GM23338 (cell line): ENCODE data around the gene COL4A6. TPM values are rescaled to one million over a fixed set of nuclear protein-coding genes. Genes with fewer than 3 reads are reported as not detected.

Experiments used
- ATAC-seq: fragments of 200-7000 bp; cut with Tn5 transposase; 3 replicates; pipeline ENCODE4 v1.9.1; 2020
- DNase-seq: peaks from one replicate; pipeline ENCODE4 v3.0.0-alpha.2; 2015; ENCODE audit warnings: low spot score
- H2AFZ ChIP-seq: fragments of 200-600 bp; sonication (generic); 2 replicates; pipeline ENCODE4 v1.8.0; 2016; ENCODE audit warnings: antibody characterized with exemption, mild to moderate bottlenecking, moderate library complexity
- H3F3A ChIP-seq: fragments of 200-600 bp; sonication (generic); replicated peaks from 2 replicates; pipeline ENCODE4 v1.8.0; 2017; ENCODE audit warnings: antibody characterized with exemption, mixed run types, low read depth
- H3K27ac ChIP-seq: fragments of 200-600 bp; sonication (generic); 2 replicates; pipeline ENCODE4 v1.6.1; 2016; ENCODE audit warnings: low read depth
- H3K27me3 ChIP-seq: fragments of 200-600 bp; sonication (generic); 2 replicates; pipeline ENCODE4 v1.8.0; 2016; ENCODE audit warnings: mild to moderate bottlenecking, mixed run types, moderate library complexity; ENCODE audit not compliant: insufficient read depth
- H3K36me3 ChIP-seq: fragments of 200-600 bp; sonication (generic); 2 replicates; pipeline ENCODE4 v1.8.0; 2016; ENCODE audit warnings: mild to moderate bottlenecking; ENCODE audit not compliant: insufficient read depth
- H3K4me1 ChIP-seq: fragments of 200-600 bp; sonication (generic); 2 replicates; pipeline ENCODE4 v1.8.0; 2016; ENCODE audit warnings: mild to moderate bottlenecking, moderate library complexity; ENCODE audit not compliant: insufficient read depth
- H3K4me2 ChIP-seq: fragments of 200-600 bp; sonication (generic); 2 replicates; pipeline ENCODE4 v1.7.1; 2017; ENCODE audit warnings: mixed run types
- H3K4me3 ChIP-seq: fragments of 200-600 bp; sonication (generic); 2 replicates; pipeline ENCODE4 v1.6.1; 2016; ENCODE audit warnings: mixed run types
- H3K79me2 ChIP-seq: fragments of 200-600 bp; sonication (generic); replicated peaks from 2 replicates; pipeline ENCODE4 v1.8.0; 2017; ENCODE audit warnings: mild to moderate bottlenecking; ENCODE audit not compliant: insufficient read depth
- H3K9me2 ChIP-seq: fragments of 200-600 bp; sonication (generic); 2 replicates; pipeline ENCODE4 v1.8.0; 2017; ENCODE audit not compliant: insufficient read depth
- H4K20me1 ChIP-seq: fragments of 200-600 bp; sonication (generic); replicated peaks from 2 replicates; pipeline ENCODE4 v1.8.0; 2017; ENCODE audit warnings: mild to moderate bottlenecking; ENCODE audit not compliant: insufficient read depth
- H3K27ac Mint-ChIP-seq: 2 replicates; pipeline ENCODE4 v1.8.0; 2020; ENCODE audit warnings: inconsistent platforms, mild to moderate bottlenecking, moderate library complexity, mixed read lengths
- H3K27me3 Mint-ChIP-seq: 3 replicates; pipeline ENCODE4 v1.8.0; 2022; ENCODE audit warnings: low read depth, mild to moderate bottlenecking, moderate library complexity, mixed read lengths, inconsistent platforms; ENCODE audit not compliant: insufficient read depth, poor library complexity
- H3K36me3 Mint-ChIP-seq: 3 replicates; pipeline ENCODE4 v1.8.0; 2021; ENCODE audit warnings: low read depth, mild to moderate bottlenecking, inconsistent platforms, moderate library complexity, mixed read lengths
- H3K4me1 Mint-ChIP-seq: 3 replicates; pipeline ENCODE4 v1.8.0; 2020; ENCODE audit warnings: mild to moderate bottlenecking, inconsistent platforms, mixed read lengths
- H3K4me3 Mint-ChIP-seq: 3 replicates; pipeline ENCODE4 v1.8.0; 2021; ENCODE audit warnings: moderate library complexity, mild to moderate bottlenecking, inconsistent platforms, mixed read lengths
- H3K9me3 Mint-ChIP-seq: 3 replicates; pipeline ENCODE4 v1.8.0; 2020; ENCODE audit warnings: moderate library complexity, mild to moderate bottlenecking, inconsistent platforms, mixed read lengths
- CREB1 ChIP-seq: fragments of 250-450 bp; sonication (Bioruptor Pico); IDR thresholded peaks from 2 replicates; pipeline ENCODE4 v1.5.0; 2020; ENCODE audit warnings: low read depth, mild to moderate bottlenecking, moderate library complexity
- CTCF ChIP-seq, 2 experiments: fragments of 200-600 bp in 1 of 2; sonication (generic) in 1 of 2; conservative IDR thresholded peaks; 2 replicates each; pipeline versions ENCODE4 v1.5.1 to v1.6.1; 2016 to 2017; ENCODE audit warnings: antibody characterized with exemption in 2 of 2, low read depth in 2 of 2, mild to moderate bottlenecking in 2 of 2, moderate library complexity in 1 of 2
- EZH2 ChIP-seq: fragments of 200-600 bp; sonication (generic); IDR thresholded peaks from one replicate; pipeline ENCODE4 v1.8.0; 2017; ENCODE audit warnings: antibody characterized with exemption, mild to moderate bottlenecking, low read depth; ENCODE audit not compliant: unreplicated experiment
- EZH2phosphoT487 ChIP-seq: fragments of 200-600 bp; sonication (generic); IDR thresholded peaks from one replicate; pipeline ENCODE4 v1.8.1; 2018; ENCODE audit warnings: antibody characterized with exemption; ENCODE audit not compliant: unreplicated experiment
- JUNB ChIP-seq: IDR thresholded peaks from one replicate; pipeline ENCODE4 v1.6.1; 2016; ENCODE audit warnings: antibody characterized with exemption; ENCODE audit not compliant: unreplicated experiment
- NANOG ChIP-seq: IDR thresholded peaks from 2 replicates; pipeline ENCODE4 v1.6.1; 2016; ENCODE audit warnings: antibody characterized with exemption, borderline replicate concordance
- POLR2AphosphoS5 ChIP-seq: IDR thresholded peaks from 2 replicates; pipeline ENCODE4 v1.6.1; 2016; ENCODE audit warnings: antibody characterized with exemption, low read depth
- STAT1 ChIP-seq: IDR thresholded peaks from one replicate; pipeline ENCODE4 v1.6.1; 2016; ENCODE audit warnings: antibody characterized with exemption; ENCODE audit not compliant: unreplicated experiment
- ZNF114 ChIP-seq: fragments of 250-450 bp; sonication (Bioruptor Pico); IDR thresholded peaks from 2 replicates; pipeline ENCODE4 v1.5.0; 2020; ENCODE audit warnings: mild to moderate bottlenecking, moderate library complexity
- ZNF331 ChIP-seq: fragments of 250-450 bp; sonication (Bioruptor Pico); IDR thresholded peaks from 2 replicates; pipeline ENCODE4 v1.5.0; 2020; ENCODE audit warnings: low read depth, mild to moderate bottlenecking, moderate library complexity
- polyA plus RNA-seq: library from polyadenylated mRNA; unstranded; fragments of >200 nt; fragmentation: Nextera tagmentation; extraction: Ambion mirVana; gene quantifications from 2 replicates; pipeline ENCODE4 v1.2.1, GENCODE V29; 2016
- total RNA-seq: library from RNA; depleted of rRNA; stranded (reverse); fragments of >200 nt; shearing (Covaris generic); gene quantifications from 2 replicates; pipeline ENCODE4 v1.2.3, GENCODE V29; 2014
- TF ChIP-seq, protein P1 (sequence below): fragments of 250-450 bp; sonication (Bioruptor Pico); IDR thresholded peaks from 2 replicates; pipeline ENCODE4 v1.5.0; 2020; ENCODE audit warnings: mild to moderate bottlenecking, moderate library complexity
- TF ChIP-seq, protein P2 (sequence below): IDR thresholded peaks from one replicate; pipeline ENCODE4 v1.6.1; 2018; ENCODE audit warnings: antibody characterized with exemption; ENCODE audit not compliant: unreplicated experiment
- TF ChIP-seq, protein P3 (sequence below): IDR thresholded peaks from 2 replicates; pipeline ENCODE4 v1.6.1; 2016; ENCODE audit warnings: antibody characterized with exemption

Gene COL4A6
- total and polyA plus RNA-seq, 2 experiments from 2014 or later: 4.1 to 15.2 TPM

DNA sequence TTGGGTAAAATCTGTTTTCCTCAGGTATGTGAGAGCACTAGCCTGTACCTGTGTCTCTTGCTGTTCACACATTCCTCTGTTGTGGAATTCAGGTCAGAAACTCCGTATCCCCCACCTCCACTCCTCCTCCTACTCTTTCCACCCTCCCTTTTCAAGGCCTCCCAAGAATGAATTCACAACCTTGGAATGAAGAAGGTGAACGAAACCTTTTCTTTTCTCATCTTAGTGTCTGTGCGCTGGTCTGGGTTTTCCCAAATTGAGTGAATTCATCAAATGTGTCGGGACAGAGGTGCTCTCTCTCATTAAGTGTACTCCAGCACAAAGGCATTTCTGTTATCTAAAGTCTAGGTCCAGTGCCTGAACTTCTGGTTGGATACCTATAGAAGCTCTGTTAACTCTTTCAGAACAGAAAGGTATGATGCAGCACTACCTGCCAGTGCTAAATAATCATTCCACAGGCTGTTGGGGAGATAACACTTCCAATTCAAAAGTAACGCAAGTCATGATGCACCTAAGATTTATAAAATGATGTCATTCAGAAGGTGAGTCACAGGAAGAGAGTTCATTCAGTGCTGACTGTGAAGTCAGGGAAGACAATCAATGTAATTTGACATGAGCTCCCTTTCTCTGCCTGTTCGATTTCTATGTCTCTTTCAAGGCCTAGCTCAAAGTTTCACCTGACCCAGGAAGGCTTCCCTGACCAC, 41.9 kb downstream of the COL4A6 start:
- Histone ChIP-seq H4K20me1 (no peaks in the 10 kb centered on the region), H3F3A (no peaks in the 10 kb centered on the region), H3K36me3 (no peaks in the 10 kb centered on the region), H3K4me2 (peak overlapping the region; percentile 53), H2AFZ (no peak overlapping the region), H3K4me1 (peaks cover 29% of the 10 kb centered on the region), H3K9me2 (no peaks in the 10 kb centered on the region), H3K27me3 (no peaks in the 10 kb centered on the region), H3K27ac (peak overlapping the region; percentile 48; the same call in 1 of the 2 replicates), H3K4me3 (no peak overlapping the region), H3K79me2 (no peaks in the 10 kb centered on the region)
- Mint-ChIP-seq H3K9me3 (peaks cover 7% of the 10 kb centered on the region; the same call in 2 of the 3 replicates), H3K27me3 (peaks cover 2% of the 10 kb centered on the region), H3K4me3 (peak overlapping the region; percentile 54), H3K27ac (peak overlapping the region; percentile 83), H3K4me1 (peaks cover 35% of the 10 kb centered on the region), H3K36me3 (peaks cover 7% of the 10 kb centered on the region; the same call in 2 of the 3 replicates)
- TF ChIP-seq EZH2 (no peak), NANOG (no peak), ZNF331 (no peak), JUNB (no peak), CTCF (conservative IDR thresholded peaks at IDR 0.05; ENCODE audit: low read depth in 2 of 2) (no peak), CREB1 (CRISPR knock-in tag) (no peak), ZNF114 (CRISPR knock-in tag) (no peak), EZH2phosphoT487 (no peak), STAT1 (no peak), POLR2AphosphoS5 (no peak)
- TF ChIP-seq, protein P1, sequence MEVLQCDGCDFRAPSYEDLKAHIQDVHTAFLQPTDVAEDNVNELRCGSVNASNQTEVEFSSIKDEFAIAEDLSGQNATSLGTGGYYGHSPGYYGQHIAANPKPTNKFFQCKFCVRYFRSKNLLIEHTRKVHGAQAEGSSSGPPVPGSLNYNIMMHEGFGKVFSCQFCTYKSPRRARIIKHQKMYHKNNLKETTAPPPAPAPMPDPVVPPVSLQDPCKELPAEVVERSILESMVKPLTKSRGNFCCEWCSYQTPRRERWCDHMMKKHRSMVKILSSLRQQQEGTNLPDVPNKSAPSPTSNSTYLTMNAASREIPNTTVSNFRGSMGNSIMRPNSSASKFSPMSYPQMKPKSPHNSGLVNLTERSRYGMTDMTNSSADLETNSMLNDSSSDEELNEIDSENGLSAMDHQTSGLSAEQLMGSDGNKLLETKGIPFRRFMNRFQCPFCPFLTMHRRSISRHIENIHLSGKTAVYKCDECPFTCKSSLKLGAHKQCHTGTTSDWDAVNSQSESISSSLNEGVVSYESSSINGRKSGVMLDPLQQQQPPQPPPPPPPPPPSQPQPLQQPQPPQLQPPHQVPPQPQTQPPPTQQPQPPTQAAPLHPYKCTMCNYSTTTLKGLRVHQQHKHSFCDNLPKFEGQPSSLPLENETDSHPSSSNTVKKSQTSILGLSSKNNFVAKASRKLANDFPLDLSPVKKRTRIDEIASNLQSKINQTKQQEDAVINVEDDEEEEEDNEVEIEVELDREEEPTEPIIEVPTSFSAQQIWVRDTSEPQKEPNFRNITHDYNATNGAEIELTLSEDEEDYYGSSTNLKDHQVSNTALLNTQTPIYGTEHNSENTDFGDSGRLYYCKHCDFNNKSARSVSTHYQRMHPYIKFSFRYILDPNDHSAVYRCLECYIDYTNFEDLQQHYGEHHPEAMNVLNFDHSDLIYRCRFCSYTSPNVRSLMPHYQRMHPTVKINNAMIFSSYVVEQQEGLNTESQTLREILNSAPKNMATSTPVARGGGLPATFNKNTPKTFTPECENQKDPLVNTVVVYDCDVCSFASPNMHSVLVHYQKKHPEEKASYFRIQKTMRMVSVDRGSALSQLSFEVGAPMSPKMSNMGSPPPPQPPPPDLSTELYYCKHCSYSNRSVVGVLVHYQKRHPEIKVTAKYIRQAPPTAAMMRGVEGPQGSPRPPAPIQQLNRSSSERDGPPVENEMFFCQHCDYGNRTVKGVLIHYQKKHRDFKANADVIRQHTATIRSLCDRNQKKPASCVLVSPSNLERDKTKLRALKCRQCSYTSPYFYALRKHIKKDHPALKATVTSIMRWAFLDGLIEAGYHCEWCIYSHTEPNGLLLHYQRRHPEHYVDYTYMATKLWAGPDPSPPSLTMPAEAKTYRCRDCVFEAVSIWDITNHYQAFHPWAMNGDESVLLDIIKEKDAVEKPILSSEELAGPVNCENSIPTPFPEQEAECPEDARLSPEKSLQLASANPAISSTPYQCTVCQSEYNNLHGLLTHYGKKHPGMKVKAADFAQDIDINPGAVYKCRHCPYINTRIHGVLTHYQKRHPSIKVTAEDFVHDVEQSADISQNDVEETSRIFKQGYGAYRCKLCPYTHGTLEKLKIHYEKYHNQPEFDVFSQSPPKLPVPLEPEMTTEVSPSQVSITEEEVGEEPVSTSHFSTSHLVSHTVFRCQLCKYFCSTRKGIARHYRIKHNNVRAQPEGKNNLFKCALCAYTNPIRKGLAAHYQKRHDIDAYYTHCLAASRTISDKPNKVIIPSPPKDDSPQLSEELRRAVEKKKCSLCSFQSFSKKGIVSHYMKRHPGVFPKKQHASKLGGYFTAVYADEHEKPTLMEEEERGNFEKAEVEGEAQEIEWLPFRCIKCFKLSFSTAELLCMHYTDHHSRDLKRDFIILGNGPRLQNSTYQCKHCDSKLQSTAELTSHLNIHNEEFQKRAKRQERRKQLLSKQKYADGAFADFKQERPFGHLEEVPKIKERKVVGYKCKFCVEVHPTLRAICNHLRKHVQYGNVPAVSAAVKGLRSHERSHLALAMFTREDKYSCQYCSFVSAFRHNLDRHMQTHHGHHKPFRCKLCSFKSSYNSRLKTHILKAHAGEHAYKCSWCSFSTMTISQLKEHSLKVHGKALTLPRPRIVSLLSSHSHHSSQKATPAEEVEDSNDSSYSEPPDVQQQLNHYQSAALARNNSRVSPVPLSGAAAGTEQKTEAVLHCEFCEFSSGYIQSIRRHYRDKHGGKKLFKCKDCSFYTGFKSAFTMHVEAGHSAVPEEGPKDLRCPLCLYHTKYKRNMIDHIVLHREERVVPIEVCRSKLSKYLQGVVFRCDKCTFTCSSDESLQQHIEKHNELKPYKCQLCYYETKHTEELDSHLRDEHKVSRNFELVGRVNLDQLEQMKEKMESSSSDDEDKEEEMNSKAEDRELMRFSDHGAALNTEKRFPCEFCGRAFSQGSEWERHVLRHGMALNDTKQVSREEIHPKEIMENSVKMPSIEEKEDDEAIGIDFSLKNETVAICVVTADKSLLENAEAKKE: no peak
- TF ChIP-seq, protein P2, sequence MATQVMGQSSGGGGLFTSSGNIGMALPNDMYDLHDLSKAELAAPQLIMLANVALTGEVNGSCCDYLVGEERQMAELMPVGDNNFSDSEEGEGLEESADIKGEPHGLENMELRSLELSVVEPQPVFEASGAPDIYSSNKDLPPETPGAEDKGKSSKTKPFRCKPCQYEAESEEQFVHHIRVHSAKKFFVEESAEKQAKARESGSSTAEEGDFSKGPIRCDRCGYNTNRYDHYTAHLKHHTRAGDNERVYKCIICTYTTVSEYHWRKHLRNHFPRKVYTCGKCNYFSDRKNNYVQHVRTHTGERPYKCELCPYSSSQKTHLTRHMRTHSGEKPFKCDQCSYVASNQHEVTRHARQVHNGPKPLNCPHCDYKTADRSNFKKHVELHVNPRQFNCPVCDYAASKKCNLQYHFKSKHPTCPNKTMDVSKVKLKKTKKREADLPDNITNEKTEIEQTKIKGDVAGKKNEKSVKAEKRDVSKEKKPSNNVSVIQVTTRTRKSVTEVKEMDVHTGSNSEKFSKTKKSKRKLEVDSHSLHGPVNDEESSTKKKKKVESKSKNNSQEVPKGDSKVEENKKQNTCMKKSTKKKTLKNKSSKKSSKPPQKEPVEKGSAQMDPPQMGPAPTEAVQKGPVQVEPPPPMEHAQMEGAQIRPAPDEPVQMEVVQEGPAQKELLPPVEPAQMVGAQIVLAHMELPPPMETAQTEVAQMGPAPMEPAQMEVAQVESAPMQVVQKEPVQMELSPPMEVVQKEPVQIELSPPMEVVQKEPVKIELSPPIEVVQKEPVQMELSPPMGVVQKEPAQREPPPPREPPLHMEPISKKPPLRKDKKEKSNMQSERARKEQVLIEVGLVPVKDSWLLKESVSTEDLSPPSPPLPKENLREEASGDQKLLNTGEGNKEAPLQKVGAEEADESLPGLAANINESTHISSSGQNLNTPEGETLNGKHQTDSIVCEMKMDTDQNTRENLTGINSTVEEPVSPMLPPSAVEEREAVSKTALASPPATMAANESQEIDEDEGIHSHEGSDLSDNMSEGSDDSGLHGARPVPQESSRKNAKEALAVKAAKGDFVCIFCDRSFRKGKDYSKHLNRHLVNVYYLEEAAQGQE: no peak
- TF ChIP-seq, protein P3, sequence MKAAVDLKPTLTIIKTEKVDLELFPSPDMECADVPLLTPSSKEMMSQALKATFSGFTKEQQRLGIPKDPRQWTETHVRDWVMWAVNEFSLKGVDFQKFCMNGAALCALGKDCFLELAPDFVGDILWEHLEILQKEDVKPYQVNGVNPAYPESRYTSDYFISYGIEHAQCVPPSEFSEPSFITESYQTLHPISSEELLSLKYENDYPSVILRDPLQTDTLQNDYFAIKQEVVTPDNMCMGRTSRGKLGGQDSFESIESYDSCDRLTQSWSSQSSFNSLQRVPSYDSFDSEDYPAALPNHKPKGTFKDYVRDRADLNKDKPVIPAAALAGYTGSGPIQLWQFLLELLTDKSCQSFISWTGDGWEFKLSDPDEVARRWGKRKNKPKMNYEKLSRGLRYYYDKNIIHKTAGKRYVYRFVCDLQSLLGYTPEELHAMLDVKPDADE: no peak
- ATAC-seq (peak; percentile 90), DNase-seq (peak; percentile 58)
